Stimulated activated CD8-positive, alpha-beta memory T cell treated with anti-CD3 and anti-CD28 coated beads, Interleukin-7, amount 100 ng/mL, for 1 hour (primary cell): ENCODE data around the gene NEUROD4.

ENCODE experiments used
- DNase-seq, 2 donors: peaks; one replicate each; pipeline ENCODE4 v3.0.0-alpha.2; 2020; ENCODE audit warnings: low read depth in 2 of 2

Gene NEUROD4

GRCh38 chr12:55060470-55060869 is 40.7 kb downstream of the NEUROD4 start:
- DNase-seq, result no peak

DNA sequence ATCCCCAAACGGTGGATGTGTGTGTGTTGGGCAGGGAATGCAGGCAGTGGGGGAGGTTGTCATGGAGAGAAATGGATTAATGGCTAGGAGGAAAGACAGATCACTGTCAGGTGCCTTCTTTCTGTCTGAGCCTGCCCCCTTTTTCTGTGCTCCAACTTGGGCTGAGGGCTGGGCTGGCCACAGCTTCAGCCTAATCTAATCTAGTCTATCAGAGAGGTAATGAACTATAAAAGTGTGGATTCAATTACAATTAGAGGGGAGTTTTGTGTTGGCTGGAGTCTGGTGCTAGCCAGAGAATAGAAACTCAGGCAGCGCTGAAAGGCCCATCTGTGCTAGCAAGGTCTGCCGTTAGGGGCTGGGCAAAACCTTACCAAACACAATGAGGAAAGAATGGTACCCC is 41.2 kb downstream of the NEUROD4 start:
- DNase-seq, result no peak

DNA sequence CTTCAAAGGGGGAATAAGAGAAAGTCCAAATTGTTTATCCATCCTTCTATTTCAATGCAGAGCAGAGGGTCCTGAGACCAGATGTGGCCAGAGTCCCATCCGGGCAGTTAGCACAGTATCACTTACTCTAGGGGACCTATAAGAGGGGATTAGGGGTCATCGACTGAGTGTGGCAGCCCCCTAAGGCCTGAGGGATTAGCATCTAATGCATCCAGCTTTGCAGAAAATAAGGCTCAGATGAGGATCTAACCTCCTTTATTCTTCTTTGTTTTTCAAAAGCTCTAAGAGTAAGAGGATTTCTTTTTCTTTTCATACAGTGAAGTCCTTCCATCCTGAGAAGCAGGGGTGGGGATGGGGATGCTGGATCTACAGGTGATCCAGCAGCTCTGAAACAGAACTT is 43.5 kb downstream of the NEUROD4 start:
- DNase-seq, result no peak

GRCh38 chr12:55065535-55065934 is 45.8 kb downstream of the NEUROD4 start:
- no peak for DNase-seq

GRCh38 chr12:55067701-55068100 is 47.9 kb downstream of the NEUROD4 start:
- DNase-seq, result no peak

DNA sequence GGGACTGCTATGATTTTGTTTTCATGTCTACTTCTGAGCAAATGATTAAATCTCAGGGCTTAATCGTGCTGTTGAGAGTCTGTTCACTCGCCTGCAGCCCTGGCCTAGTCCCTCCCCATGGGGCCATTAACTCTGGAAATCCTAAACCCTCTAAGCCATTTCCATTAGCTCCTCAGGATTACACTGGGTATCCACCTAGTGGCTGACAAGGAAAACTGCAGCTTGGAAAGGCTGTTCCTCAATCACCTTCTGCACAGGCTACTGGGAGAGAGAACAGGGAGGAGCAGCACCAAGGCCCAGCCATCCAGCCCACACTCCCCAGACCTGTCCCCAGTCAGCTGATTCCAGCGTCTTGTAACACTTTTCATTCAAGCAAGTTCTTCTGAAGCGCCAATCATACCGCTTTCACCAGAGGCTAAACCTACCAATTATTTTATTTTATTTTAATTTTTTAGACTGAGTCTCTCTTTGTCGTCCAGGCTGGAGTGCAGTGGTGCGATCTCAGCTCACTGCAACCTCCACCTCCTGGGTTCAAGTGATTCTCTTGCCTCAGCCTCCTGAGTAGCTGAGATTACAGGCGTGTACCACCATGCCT is 48.7 kb downstream of the NEUROD4 start:
- DNase-seq, result no peak

- DNase-seq, result peak; percentile 47 to 53
Observed at GRCh38 chr12:55072083-55072482, 52.3 kb downstream of the NEUROD4 start.

DNA sequence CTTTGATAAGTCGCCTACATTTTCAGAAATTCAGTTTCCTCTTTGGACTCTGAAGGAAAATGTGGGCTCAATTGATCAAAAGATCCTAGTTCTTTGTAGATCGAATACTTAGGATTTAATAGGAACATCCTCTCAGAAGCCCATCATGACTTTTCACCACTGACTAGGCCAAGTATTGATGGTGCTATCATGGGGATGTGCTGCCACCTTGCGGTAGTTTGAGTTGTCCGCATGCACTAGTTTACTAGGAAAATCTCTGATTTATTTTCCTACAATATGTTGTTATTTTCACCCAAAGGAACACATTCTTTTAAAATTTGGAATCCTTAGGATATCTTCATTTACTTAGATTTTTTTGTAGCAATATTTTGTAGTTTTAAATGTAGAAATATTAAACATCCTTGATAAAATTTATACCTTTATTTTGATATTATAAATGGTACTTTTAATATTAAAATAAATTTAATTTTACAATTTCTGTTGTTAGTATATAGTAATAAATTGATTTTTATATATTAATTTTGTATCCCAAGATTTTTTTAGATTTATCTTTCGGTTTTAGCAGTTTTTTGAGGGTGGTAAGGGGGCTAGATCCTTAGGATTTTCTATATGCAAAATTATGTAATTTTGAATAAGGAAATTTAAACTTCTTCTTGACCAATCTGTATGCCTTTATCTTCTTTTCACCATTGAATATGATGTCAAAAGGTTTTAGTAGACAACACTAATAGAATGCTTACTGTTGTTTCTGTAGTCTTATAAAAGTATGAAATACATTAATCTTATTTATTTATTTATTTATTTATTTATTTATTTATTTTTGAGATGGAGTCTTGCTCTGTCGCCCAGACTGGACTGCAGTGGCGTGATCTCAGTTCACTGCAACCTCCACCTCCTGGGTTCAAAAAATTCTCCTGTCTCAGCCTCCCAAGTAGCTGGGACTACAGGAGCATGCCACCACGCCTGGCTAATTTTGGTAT is 53.6 kb downstream of the NEUROD4 start:
- DNase-seq, result peak; percentile 48 to 72

DNA sequence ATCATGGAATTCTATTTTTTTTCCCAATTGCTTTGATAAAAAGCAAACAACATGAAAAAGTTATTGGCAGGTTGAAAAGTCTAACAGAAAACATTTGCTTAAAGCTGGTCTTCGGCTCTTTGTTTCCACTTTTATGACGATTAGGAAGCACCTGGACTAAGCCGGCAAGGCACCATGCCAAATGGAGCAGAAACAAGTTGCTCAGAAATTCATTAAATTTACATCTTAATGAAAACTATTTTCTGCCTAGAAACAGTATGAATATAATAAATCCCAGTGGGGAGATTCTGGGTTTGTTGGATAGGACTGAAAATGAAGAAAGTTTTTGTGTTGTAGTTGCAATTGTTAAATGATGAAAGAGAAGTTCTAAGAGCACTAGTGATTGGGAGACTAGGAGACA is 55.0 kb downstream of the NEUROD4 start:
- DNase-seq, result no peak
